ENCODE results near the gene UQCC2. TPM values are rescaled to one million over a fixed set of nuclear protein-coding genes. Genes with fewer than 3 reads are reported as not detected.

UQCC2 gene
- total RNA-seq, 4 donors from 2014 or later, result 4.6 to 19.6 (median 6.9) TPM

GRCh38 chr6:33746036-33746600 is 34.6 kb upstream of the UQCC2 start:
- no peak for DNase-seq
- Histone ChIP-seq H3K36me3 (no peaks in the 10 kb centered on the region), H3K9me3 (no peaks in the 10 kb centered on the region), H3K27ac (peak overlapping the region; percentile 25 to 82 (median 70)), H3K27me3 (no peaks in the 10 kb centered on the region), H3K4me3 (peak overlapping the region; percentile 12 to 38 (median 22)), H3K4me1 (peaks cover 0 to 18% (median 0%) of the 10 kb centered on the region in 4 donors)
- TF ChIP-seq, protein P1, sequence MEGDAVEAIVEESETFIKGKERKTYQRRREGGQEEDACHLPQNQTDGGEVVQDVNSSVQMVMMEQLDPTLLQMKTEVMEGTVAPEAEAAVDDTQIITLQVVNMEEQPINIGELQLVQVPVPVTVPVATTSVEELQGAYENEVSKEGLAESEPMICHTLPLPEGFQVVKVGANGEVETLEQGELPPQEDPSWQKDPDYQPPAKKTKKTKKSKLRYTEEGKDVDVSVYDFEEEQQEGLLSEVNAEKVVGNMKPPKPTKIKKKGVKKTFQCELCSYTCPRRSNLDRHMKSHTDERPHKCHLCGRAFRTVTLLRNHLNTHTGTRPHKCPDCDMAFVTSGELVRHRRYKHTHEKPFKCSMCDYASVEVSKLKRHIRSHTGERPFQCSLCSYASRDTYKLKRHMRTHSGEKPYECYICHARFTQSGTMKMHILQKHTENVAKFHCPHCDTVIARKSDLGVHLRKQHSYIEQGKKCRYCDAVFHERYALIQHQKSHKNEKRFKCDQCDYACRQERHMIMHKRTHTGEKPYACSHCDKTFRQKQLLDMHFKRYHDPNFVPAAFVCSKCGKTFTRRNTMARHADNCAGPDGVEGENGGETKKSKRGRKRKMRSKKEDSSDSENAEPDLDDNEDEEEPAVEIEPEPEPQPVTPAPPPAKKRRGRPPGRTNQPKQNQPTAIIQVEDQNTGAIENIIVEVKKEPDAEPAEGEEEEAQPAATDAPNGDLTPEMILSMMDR (IDR thresholded peaks at IDR 0.05), result no peak
- TF ChIP-seq POLR2A (IDR thresholded peaks at IDR 0.05), result no peak

DNA sequence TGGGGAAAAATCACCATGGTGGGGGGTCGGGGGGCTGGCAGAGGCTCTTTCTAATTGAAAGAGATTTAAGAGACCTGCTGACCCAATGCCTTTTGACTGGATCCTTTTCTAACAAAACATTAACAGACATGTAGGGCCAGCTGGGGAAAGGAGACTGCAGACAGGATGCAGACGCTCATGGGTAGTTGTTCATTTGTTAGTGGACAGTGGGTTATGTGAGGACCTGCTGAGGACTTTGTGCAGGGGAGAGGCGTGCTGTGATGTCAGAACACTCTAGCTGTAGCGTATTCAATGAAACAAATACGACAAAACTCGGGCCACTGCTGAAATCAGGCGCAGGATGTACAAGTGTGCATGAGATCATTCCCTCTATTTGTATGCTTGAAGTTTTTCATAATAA is 34.0 kb upstream of the UQCC2 start:
- Histone ChIP-seq H3K4me3 (peak overlapping the region in 2 of 4 donors; percentile 32 to 38), H3K4me1 (peaks cover 0 to 18% (median 0%) of the 10 kb centered on the region in 4 donors), H3K27me3 (no peaks in the 10 kb centered on the region), H3K27ac (peak overlapping the region in 3 of 4 donors; percentile 59 to 82 (median 82)), H3K36me3 (no peaks in the 10 kb centered on the region), H3K9me3 (no peaks in the 10 kb centered on the region)
- TF ChIP-seq POLR2A (IDR thresholded peaks at IDR 0.05), result no peak
- TF ChIP-seq, protein P1 (IDR thresholded peaks at IDR 0.05), result no peak
- DNase-seq, result no peak

DNA sequence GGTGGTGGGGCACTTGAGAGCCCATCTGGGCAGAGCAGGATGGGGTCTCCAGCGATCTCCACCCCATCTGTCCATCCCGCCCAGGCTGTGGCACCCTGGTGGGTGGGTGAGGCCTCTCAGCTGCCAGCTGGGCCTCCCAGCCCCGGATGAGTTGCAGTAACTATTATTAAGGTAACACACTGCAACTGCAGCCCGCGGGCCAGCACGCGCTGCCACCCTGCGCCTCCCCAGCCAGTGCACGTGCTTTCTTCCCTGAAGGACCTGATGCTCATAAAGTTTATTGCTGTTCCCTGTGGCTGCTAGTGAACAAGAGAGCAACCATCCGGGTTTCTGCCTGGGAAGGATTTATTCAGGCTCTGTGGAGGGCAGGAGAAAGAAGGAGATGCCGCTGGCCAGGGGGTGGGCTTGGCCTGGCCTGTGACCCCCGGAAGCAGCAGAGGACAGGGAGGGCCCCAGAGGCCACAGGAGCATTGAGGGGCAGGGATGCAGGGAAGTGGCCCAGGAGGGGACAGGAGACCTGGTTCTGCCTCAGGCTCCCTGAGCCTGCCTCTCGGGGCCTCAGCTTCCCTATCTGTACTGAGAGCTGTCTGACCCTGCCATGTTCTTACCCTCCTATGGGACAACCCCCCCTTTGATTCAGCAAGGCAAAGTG is 33.5 kb upstream of the UQCC2 start:
- Histone ChIP-seq H3K4me3 (peak overlapping the region in 2 of 4 donors; percentile 32 to 38), H3K9me3 (no peaks in the 10 kb centered on the region), H3K27me3 (no peaks in the 10 kb centered on the region), H3K27ac (peak overlapping the region in 2 of 4 donors; percentile 82), H3K4me1 (peaks cover 0 to 18% (median 0%) of the 10 kb centered on the region in 4 donors), H3K36me3 (no peaks in the 10 kb centered on the region)
- peak in 2 of 3 donors; percentile 68 to 73 for DNase-seq
- TF ChIP-seq POLR2A (IDR thresholded peaks at IDR 0.05), result no peak
- TF ChIP-seq, protein P1 (IDR thresholded peaks at IDR 0.05), result no peak

DNA sequence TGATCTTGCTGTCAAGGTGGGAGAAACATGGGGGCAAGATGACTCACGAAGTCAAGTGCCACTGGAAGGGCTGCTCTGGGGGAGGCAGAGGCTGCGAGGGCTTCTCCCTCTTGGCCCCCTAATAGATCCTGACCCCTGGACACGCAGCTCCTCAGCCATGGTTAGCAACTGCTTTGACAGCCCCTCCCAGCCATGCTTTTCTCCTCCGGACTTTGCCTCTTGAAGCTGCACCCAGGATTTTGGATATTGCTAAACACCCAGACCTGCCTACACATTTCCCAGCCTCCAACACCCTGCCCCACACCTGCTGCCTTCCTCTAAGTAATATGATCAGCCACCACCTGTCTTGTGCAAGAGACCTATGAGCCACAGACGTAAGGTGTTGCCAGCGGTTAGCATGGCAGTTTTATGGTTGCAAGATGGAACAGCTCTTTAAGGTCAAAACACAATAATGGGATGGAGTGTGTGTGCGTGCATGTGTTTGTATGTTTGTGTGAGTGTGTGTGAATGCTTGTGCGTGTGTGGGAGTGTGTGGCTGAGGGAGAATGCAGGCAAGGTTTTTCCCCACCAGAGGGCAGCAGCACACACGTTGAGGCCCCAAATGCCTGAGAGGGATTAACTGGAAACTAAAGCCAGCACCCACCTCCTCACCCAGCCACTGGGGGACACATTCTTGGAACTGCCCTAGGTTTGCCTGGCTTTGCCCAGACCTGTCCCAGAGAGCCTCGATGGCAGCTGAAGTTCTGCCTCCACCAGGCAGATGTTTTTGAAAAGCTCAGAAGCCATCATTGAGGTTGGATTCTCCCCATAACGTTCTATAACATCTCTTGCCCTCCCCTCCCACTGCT is 32.7 kb upstream of the UQCC2 start:
- no peaks in the 10 kb centered on the region for H3K36me3 ChIP-seq
- no peaks in the 10 kb centered on the region for H3K27me3 ChIP-seq
- peak overlapping the region in 2 of 4 donors; percentile 82 for H3K27ac ChIP-seq
- peak; percentile 67 to 92 (median 81) for DNase-seq
- H3K4me1 ChIP-seq, result peaks cover 0 to 18% (median 0%) of the 10 kb centered on the region in 4 donors
- no peak for TF ChIP-seq POLR2A (IDR thresholded peaks at IDR 0.05)
- TF ChIP-seq, protein P1 (IDR thresholded peaks at IDR 0.05), result peak; percentile 71 to 91 (median 84)
- no peaks in the 10 kb centered on the region for H3K9me3 ChIP-seq
- H3K4me3 ChIP-seq, result peak overlapping the region in 2 of 4 donors; percentile 3 to 32

- TF ChIP-seq, protein P1 (IDR thresholded peaks at IDR 0.05), result no peak
- no peak for TF ChIP-seq POLR2A (IDR thresholded peaks at IDR 0.05)
- Histone ChIP-seq H3K9me3 (no peaks in the 10 kb centered on the region), H3K4me1 (peaks cover 0 to 18% (median 0%) of the 10 kb centered on the region in 4 donors), H3K27me3 (no peaks in the 10 kb centered on the region), H3K4me3 (no peak overlapping the region), H3K36me3 (no peaks in the 10 kb centered on the region), H3K27ac (no peak overlapping the region)
- DNase-seq, result no peak
Measured at GRCh38 chr6:33742837-33743236, 31.3 kb upstream of the UQCC2 start.
